Measurements from ENCODE around the gene CHCHD1.

The CHCHD1 gene

DNA sequence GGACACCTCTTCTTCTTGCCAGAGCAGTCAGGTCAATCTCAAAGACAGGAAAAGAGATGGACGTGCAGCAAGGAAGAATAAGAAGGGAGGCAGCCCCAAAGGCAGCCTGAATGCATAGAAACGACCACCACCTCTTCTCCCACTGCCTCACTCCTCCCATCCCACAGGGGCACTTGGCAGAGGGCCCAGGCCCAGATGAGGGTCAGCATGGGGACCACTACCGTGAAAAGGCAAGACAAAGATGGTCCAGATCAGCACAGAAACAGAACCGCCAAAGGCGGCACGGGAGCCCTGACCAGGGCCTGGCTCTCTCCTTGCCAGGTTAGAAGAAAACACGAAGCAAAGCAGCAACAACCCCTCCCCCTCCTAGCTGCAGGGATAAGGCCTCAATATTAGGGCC is 31.5 kb downstream of the CHCHD1 start:
- no peak for DNase-seq (ENCODE audit: low read depth)
- H3K4me3 ChIP-seq (ENCODE audit: low read length) = no peak overlapping the region
- TF ChIP-seq, protein P1, sequence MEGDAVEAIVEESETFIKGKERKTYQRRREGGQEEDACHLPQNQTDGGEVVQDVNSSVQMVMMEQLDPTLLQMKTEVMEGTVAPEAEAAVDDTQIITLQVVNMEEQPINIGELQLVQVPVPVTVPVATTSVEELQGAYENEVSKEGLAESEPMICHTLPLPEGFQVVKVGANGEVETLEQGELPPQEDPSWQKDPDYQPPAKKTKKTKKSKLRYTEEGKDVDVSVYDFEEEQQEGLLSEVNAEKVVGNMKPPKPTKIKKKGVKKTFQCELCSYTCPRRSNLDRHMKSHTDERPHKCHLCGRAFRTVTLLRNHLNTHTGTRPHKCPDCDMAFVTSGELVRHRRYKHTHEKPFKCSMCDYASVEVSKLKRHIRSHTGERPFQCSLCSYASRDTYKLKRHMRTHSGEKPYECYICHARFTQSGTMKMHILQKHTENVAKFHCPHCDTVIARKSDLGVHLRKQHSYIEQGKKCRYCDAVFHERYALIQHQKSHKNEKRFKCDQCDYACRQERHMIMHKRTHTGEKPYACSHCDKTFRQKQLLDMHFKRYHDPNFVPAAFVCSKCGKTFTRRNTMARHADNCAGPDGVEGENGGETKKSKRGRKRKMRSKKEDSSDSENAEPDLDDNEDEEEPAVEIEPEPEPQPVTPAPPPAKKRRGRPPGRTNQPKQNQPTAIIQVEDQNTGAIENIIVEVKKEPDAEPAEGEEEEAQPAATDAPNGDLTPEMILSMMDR (conservative IDR thresholded peaks at IDR 0.05; ENCODE audit: low read depth, low read length) = no peak

DNA sequence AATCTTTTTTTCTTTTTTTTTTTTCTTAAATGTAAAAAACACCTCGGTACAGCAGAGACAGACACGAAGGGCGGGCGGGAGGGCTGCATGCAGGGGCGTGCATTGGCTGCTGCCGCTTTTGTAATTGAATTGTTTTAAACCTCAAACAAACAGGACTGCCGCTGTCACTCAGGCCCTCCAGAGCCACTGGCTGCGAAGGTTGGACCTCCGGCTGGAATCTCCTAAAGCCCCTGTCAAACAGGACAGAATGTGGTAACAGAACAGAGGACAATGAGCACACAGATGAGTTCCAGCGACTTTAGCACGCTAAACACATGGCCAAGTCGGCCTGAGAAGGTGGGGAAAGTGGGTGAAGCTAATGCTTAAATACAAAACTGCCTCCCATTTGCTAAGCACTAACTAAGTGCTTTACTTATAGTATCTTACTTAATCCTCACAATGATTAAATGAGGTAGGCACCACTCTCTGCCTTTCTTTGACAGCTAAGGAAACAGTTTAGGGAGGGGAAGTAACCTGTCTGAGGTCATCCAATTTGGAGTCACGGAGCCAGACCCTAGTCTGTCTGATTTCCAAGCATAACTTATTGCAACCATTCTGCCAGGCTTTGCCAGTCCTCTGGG is 32.5 kb downstream of the CHCHD1 start:
- TF ChIP-seq, protein P1 (conservative IDR thresholded peaks at IDR 0.05; ENCODE audit: low read depth, low read length) = no peak
- no peak overlapping the region for H3K4me3 ChIP-seq (ENCODE audit: low read length)
- DNase-seq (ENCODE audit: low read depth) = no peak

DNA sequence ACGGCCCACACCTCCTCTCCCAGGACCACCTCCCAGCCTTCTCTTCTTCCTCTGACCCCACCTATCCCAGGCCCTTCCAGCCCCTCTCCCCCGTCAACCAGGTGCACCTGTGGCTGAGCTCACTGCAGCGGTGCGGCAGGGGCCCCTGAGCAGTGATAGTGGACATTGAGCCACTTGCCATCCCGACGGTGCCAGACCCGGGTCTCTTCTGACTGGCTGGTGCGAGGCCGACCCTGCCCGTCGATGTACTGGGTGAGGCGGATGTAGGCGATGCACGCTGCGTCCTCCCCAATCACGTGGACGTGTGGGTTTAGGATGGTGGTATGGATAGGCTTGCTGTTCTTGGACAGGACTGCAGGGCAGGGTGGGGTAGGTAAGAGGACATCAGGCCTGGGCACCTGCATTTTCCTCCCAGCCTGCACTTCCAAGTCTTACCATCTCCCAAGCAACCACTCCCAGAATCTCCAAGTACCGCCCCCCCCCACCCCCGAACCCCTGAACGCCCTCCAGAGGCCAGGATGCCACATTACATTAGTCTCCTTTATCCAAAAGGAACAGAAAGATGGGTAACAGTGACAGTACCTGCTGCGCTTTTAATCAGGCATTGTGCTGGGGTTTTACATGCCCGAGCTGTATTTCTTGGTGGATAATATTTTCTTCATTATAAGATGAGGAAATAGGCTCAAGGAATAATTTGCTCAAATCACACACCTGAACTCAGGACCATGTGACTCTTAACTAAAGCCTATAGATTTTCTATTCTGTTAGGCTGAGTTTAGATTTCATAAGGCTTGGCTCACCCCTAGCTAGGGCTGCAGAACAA is 33.3 kb downstream of the CHCHD1 start:
- no peak overlapping the region for H3K4me3 ChIP-seq (ENCODE audit: low read length)
- DNase-seq (ENCODE audit: low read depth) = no peak
- TF ChIP-seq, protein P1 (conservative IDR thresholded peaks at IDR 0.05; ENCODE audit: low read depth, low read length) = peak; percentile 36

DNA sequence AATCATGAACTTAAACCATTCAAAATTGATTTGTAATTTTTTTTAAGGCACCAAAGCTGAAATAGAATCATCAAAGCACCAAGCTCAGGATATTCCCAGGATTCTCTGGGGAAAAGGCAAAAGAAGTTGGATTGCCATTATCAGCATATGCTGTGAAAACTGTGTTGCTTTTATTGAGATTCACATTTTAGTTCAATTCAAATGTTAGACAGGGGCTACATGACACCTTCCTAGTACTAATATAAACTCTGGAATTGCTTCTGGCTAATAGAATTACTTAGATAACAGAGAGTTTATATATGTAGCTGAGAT is 33.8 kb downstream of the CHCHD1 start:
- DNase-seq (ENCODE audit: low read depth) = no peak
- TF ChIP-seq, protein P1 (conservative IDR thresholded peaks at IDR 0.05; ENCODE audit: low read depth, low read length) = no peak
- H3K4me3 ChIP-seq (ENCODE audit: low read length) = no peak overlapping the region

DNA sequence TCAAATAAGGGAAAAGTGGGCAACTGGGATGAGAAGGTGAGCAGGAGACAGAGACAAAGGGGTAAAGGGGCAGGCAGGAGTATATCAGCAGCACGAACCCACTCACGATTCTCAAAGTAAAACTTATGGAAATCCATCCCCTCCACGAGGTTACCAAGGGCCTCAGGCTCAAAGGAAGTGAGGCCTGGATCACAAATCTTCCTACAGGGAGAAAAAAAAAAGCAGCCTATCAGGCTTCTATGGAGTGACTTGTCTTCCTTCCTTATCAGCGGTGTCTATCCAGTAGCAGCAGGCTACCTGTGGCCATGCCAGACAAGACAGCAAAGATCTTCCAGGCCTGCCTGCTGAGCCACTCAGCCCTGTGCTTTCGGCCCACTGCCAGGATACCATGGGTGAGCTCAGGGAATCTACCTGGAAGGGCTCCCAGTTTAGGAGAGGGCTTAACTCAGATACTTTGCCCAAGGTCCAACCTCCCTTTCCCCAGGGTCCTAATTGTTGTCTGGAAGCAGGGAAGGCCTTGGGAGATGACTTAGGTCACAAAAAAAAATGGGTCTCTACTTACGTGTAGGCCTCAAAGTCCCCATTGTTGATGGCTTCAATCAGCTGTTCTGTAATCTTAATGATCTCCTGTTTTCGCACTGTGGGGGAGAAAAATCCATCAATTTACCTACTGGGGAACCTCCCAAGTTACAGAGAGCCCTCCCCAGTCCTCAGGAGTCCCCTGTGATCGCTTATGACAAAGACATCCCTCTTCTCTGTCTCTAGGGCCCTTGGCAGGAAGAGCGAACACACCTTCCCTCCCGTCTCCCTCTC is 35.3 kb downstream of the CHCHD1 start:
- TF ChIP-seq, protein P1 (conservative IDR thresholded peaks at IDR 0.05; ENCODE audit: low read depth, low read length) = no peak
- H3K4me3 ChIP-seq (ENCODE audit: low read length) = no peak overlapping the region
- DNase-seq (ENCODE audit: low read depth) = no peak

DNA sequence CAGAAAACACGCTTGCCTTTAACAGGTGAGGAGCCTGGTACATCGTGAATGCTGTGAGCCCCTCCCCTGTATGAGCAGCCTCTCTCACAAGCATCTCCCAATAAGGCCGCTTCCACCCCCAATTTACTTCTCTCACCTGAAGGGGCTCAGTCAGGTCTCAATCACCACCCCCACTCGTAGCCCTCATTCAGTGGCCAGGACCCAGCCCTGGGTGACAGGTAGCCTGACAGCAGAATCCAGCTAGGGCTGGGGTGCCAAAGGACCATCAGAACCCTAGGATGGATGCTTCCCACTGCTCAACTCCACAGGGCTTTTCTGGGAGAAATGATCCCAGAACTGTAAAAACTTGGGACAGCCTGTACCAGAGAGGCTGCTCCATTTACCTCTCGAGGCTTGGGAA is 36.0 kb downstream of the CHCHD1 start:
- no peak overlapping the region for H3K4me3 ChIP-seq (ENCODE audit: low read length)
- DNase-seq (ENCODE audit: low read depth) = no peak
- TF ChIP-seq, protein P1 (conservative IDR thresholded peaks at IDR 0.05; ENCODE audit: low read depth, low read length) = no peak
